Gastroesophageal sphincter (tissue), 4 donors: ENCODE data around the gene TANGO2. TPM values are rescaled to one million over a fixed set of nuclear protein-coding genes. Genes with fewer than 3 reads are reported as not detected.

Experiments used
- ATAC-seq: fragments of 150-250 bp; one replicate; pipeline ENCODE4 v1.9.1; 2016; ENCODE audit warnings: mild to moderate bottlenecking, moderate library complexity
- H3K27ac ChIP-seq, 4 donors: fragments of 200-600 bp; sonication (generic) in 3 of 4; 1 replicate in 3 of 4; 2 replicates in 1 of 4; pipeline ENCODE4 v1.5.1; 2016 to 2019
- H3K27me3 ChIP-seq: fragments of 200-600 bp; sonication (generic); one replicate; pipeline ENCODE4 v1.5.1; 2019
- H3K36me3 ChIP-seq, 2 donors: fragments of 200-600 bp; sonication (generic); one replicate each; pipeline ENCODE4 v1.5.1; 2019; ENCODE audit warnings: control low read depth in 1 of 2
- H3K4me1 ChIP-seq, 3 donors: fragments of 200-600 bp; sonication (generic); 1 replicate in 2 of 3; 2 replicates in 1 of 3; pipeline ENCODE4 v1.5.1; 2016 to 2019; ENCODE audit warnings: control low read depth in 2 of 3
- H3K4me3 ChIP-seq, 2 donors: fragments of 200-600 bp; sonication (generic); one replicate each; pipeline ENCODE4 v1.5.1; 2019; ENCODE audit warnings: mild to moderate bottlenecking in 1 of 2, moderate library complexity in 1 of 2
- H3K9me3 ChIP-seq, 3 donors: fragments of 200-600 bp; sonication (generic); one replicate each; pipeline ENCODE4 v1.5.1; 2017 to 2019; ENCODE audit warnings: control low read depth in 2 of 3
- CTCF ChIP-seq, 4 experiments: fragments of 200-600 bp in 2 of 4; fragments of 450-650 bp in 2 of 4; sonication (generic) in 1 of 4; IDR thresholded peaks; one replicate each; pipeline ENCODE4 v1.5.1; 2017 to 2019; ENCODE audit warnings: antibody characterized with exemption in 4 of 4, mild to moderate bottlenecking in 2 of 4, moderate library complexity in 2 of 4
- EP300 ChIP-seq: sonication (generic); formaldehyde crosslinking; IDR thresholded peaks from one replicate; pipeline ENCODE4 v1.6.1; 2017; ENCODE audit warnings: antibody characterized with exemption, mild to moderate bottlenecking
- POLR2A ChIP-seq, 2 donors: fragments of 450-650 bp; IDR thresholded peaks; one replicate each; pipeline ENCODE4 v1.6.1; 2017; ENCODE audit warnings: antibody characterized with exemption in 2 of 2, mild to moderate bottlenecking in 2 of 2, moderate library complexity in 1 of 2
- POLR2AphosphoS5 ChIP-seq: sonication (generic); formaldehyde crosslinking; IDR thresholded peaks from one replicate; pipeline ENCODE4 v1.6.1; 2017; ENCODE audit warnings: antibody characterized with exemption
- WGBS, 2 donors: methylation state at CpG; one replicate each; pipeline ENCODE4 v1.1.5; 2018; ENCODE audit warnings: low coverage in 1 of 2; 5-methylcytosine and 5-hydroxymethylcytosine counted together
- small RNA-seq, 4 donors: library from RNA; depleted of rRNA; stranded (forward); fragments of <200 nt; gene quantifications; one replicate each; pipeline ENCODE3, GENCODE V24; 2016
- total RNA-seq, 4 donors: library from RNA; depleted of rRNA; stranded (reverse); fragments of >200 nt; gene quantifications; one replicate each; pipeline ENCODE4 v1.1.0, GENCODE V29; 2016

Gene TANGO2
- total RNA-seq, 4 donors from 2014 or later: 20.0 to 65.5 (median 45.8) TPM

GRCh38 chr22:20116376-20116950, 95.6 kb downstream of the TANGO2 start:
- H3K27ac ChIP-seq: peak overlapping the region; percentile 73 to 90 (median 88)
- no peak for ATAC-seq
- peaks cover 0 to 72% of the 10 kb centered on the region in 2 donors for H3K36me3 ChIP-seq
- peaks cover 0 to 65% (median 22%) of the 10 kb centered on the region in 3 donors for H3K4me1 ChIP-seq
- TF ChIP-seq CTCF (IDR thresholded peaks at IDR 0.05) (no peak), POLR2A (IDR thresholded peaks at IDR 0.05) (no peak), POLR2AphosphoS5 (no peak), EP300 (no peak)
- no peaks in the 10 kb centered on the region for H3K9me3 ChIP-seq
- H3K4me3 ChIP-seq: peak overlapping the region; percentile 74 to 91
- 0 to 5% methylated on average over 2 to 13 of the region's 27 CpGs for WGBS, 2 donors
- no peaks in the 10 kb centered on the region for H3K27me3 ChIP-seq

Small RNA genes lying within 50 kb of the gene (small RNA-seq; reads per million reads assigned to genes)
- gene MIR185: 0.90 to 4.7 (median 4.5) reads per million in 4 donors
- gene MIR6816: 0 to 0.55 (median 0.09) reads per million in 4 donors
- gene RF00017: 0 reads per million in 4 donors

Other genes with a start within 250 kb of the TANGO2 start
- 1 to 10 TPM; 4.8 to 8.7 (median 7.4) TPM for gene GNB1L, start 166.2 kb upstream of the TANGO2 start, total RNA-seq
- 10 to 100 TPM in 2 of 4 donors, 1 to 10 TPM in 2; 6.6 to 15.9 (median 10.4) TPM for gene RTL10, start 166.2 kb upstream of the TANGO2 start, total RNA-seq
- gene COMT, start 79.3 kb upstream of the TANGO2 start, total RNA-seq: 100 to 1,000 TPM; 105 to 235 (median 208) TPM
- 10 to 100 TPM; 16.7 to 33.1 (median 20.3) TPM for gene TXNRD2, start 79.3 kb upstream of the TANGO2 start, total RNA-seq
- 10 to 100 TPM; 32.5 to 61.5 (median 39.5) TPM for gene ARVCF, start 4.3 kb upstream of the TANGO2 start, total RNA-seq
- gene DGCR8, start 59.1 kb downstream of the TANGO2 start, total RNA-seq: 10 to 100 TPM; 16.9 to 27.6 (median 25.5) TPM
- 100 to 1,000 TPM; 115 to 162 (median 158) TPM for gene RANBP1, start 95.0 kb downstream of the TANGO2 start, total RNA-seq
- 10 to 100 TPM; 24.1 to 57.0 (median 36.3) TPM for gene TRMT2A, start 96.1 kb downstream of the TANGO2 start, total RNA-seq
- 10 to 100 TPM; 11.8 to 27.8 (median 16.4) TPM for gene ZDHHC8, start 110.7 kb downstream of the TANGO2 start, total RNA-seq
- not detected for gene CCDC188, start 129.9 kb downstream of the TANGO2 start, total RNA-seq
- gene RTN4R, start 247.2 kb downstream of the TANGO2 start, total RNA-seq: 1 to 10 TPM in 2 of 4 donors, not detected in 2; 1.3 to 2.4 TPM